Measurements from ENCODE around the gene SYT13.

DNA sequence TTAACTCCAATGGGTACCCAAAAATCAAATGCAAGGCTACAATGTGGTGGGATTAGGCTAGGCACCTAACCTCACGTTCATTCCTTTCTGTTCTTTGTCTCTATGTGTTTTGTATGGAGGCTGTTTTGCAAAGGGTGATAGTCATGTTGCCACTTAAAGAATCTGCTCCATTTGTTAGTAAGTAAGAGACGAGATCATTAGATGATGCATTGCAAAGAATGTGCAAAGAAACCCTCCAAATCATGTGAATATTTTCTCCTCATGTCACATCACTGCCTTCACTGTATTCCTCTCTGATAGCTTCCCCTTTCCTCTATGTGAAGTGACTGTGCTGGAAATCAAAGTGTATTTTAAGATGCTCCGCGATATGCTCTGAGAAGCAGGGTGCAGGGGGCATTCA, 11.9 kb downstream of the SYT13 start:
- no peak for TF ChIP-seq EP300 (IDR thresholded peaks at IDR 0.05)
- TF ChIP-seq, protein P1, sequence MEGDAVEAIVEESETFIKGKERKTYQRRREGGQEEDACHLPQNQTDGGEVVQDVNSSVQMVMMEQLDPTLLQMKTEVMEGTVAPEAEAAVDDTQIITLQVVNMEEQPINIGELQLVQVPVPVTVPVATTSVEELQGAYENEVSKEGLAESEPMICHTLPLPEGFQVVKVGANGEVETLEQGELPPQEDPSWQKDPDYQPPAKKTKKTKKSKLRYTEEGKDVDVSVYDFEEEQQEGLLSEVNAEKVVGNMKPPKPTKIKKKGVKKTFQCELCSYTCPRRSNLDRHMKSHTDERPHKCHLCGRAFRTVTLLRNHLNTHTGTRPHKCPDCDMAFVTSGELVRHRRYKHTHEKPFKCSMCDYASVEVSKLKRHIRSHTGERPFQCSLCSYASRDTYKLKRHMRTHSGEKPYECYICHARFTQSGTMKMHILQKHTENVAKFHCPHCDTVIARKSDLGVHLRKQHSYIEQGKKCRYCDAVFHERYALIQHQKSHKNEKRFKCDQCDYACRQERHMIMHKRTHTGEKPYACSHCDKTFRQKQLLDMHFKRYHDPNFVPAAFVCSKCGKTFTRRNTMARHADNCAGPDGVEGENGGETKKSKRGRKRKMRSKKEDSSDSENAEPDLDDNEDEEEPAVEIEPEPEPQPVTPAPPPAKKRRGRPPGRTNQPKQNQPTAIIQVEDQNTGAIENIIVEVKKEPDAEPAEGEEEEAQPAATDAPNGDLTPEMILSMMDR (IDR thresholded peaks at IDR 0.05), result no peak
- no peak for TF ChIP-seq POLR2A (IDR thresholded peaks at IDR 0.05; ENCODE audit: low read depth)

All from esophagus muscularis mucosa (tissue), 4 donors.